CD4-positive, alpha-beta T cell treated with Interleukin-2 at 100 ng/mL for 4 hours (primary cell): Measurements from ENCODE around the gene DCAF7.

Experiments used
- DNase-seq: peaks from one replicate; pipeline ENCODE4 v3.0.0-alpha.2; 2020; ENCODE audit warnings: low spot score

The DCAF7 gene

GRCh38 chr17:63544467-63545301 lies 5.6 kb upstream of the DCAF7 start:
- DNase-seq: no peak

- DNase-seq: no peak
Observed at GRCh38 chr17:63546308-63547082, 3.8 kb upstream of the DCAF7 start.

DNA sequence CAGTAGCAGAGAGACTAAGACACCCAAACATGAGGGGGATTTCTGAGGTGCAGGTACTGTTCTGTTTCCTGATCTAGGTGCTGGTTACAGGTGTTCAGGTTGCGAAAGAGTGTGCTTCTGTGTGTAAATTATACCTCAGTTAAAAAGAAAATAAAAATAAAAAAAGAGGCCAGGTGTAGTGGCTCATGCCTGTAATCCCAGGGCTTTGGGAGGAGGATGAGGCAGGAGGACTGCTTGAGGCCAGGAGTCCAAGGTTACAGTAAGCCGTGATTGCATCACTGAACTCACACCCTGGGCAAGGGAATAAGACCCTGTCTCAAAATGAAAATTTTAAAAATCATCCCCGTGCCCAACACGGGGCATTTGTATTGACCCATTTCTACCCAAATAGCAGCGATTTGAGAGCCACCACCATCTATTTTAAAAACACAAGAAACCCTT lies 3.2 kb upstream of the DCAF7 start:
- no peak for DNase-seq

DNA sequence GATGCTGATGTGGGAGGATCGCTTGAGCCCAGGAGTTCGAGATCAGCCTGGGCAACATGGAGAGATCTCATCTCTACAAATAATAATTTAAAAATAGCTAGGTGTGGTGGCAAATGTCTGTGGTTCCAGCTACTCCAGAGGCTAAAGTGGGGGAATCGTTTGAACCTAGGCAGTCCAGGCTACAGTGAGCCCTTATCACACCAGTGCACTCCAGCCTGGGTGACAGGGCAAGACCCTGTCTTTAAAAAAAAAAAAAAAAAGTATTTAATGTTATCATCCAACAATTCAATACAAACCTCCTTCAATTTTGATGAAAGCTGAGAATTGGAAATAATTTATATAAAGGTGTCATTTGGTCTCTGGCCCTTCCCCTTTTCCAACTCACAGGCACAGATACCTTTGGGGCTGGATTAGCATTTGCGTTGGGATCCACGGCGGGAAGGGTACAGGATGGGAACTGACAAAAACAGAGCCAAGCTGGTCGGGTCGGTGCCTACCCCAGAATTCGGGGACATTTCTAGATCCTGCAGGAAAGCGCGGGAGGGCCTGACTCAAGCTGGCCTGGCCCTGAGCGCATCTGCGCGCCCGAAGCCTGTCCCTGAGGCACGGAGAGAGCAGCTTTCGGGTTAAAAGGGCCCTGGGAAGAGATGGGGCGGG lies 860 bp upstream of the DCAF7 start:
- DNase-seq: no peak

- no peak for DNase-seq
Observed at GRCh38 chr17:63550817-63551639, 751 bp downstream of the DCAF7 start.

GRCh38 chr17:63552211-63552610 lies 1.9 kb downstream of the DCAF7 start:
- no peak for DNase-seq

DNA sequence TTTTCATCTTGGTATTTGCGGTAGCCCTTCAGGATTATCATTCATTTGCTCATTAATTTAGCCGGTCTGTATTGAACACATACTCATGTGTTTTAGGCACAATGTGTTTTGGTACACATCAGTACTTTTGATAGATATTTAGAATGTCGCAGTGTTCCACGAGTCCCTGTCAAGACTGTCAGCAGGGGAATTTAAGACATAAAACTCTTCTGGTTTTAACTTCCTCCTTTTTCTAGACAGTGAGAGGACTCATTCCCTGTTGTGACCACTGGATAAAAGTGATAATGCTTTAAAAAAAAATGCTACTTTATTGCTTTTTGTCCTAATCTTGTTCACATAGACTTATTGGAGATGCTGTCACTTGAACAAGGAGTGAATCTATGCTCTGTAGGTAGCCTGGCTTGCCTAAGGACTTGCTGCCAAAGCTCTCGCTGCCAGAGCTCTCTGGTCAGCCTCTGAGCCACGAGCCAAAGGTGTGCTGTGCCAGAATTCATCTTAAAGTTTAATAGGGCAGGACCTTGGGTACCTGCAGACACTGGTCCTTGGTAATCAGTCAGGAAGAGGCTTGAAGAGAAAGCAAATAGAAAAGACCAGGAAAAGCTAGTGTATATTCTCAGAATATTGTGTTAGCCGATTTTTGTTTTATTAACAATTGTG lies 5.4 kb downstream of the DCAF7 start:
- no peak for DNase-seq

- DNase-seq: no peak
Observed at GRCh38 chr17:63557416-63557815, 7.1 kb downstream of the DCAF7 start.

GRCh38 chr17:63558441-63558840 lies 8.2 kb downstream of the DCAF7 start:
- DNase-seq: no peak

DNA sequence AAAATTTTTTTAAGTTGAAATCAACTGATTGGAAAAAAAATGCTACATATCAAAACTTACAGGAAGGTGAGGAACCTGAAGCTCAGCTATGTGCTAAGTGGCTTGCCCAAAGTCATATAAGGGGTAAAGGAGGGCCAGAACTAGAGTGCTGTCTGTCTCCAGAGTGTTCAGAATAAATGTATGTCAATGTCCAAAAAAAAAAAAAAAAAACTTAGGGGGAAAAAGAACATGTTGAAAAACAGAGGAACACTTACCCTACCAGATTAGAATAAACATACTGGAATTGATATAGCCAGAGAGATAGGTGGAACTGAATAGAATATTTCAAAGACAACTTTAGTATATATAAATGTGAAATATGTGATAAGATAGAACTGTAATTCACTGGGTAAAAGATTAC lies 11.5 kb downstream of the DCAF7 start:
- DNase-seq: no peak

- DNase-seq: no peak
Observed at GRCh38 chr17:63563339-63563738, 13.1 kb downstream of the DCAF7 start.

- DNase-seq: no peak
Observed at GRCh38 chr17:63564562-63564961, 14.3 kb downstream of the DCAF7 start.

DNA sequence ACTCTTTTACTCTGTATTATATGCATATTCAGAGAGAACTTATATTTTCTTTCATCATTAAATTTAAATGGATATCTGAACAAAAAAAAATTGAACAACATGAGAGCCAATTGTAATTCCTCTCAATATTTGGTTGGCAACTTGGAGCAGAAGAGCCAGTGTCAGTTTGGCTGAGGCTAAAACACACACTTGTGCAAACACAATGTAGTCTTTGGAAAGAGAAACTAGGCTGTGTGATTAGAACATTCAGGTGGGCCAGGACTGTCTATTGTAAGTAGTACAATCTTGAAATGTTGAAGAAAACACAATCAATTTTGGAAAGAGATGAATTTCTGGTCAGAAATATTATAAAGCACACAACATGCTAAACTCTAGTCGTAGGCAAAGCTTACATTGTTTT lies 17.0 kb downstream of the DCAF7 start:
- no peak for DNase-seq

GRCh38 chr17:63568563-63568962 lies 18.3 kb downstream of the DCAF7 start:
- DNase-seq: no peak

DNA sequence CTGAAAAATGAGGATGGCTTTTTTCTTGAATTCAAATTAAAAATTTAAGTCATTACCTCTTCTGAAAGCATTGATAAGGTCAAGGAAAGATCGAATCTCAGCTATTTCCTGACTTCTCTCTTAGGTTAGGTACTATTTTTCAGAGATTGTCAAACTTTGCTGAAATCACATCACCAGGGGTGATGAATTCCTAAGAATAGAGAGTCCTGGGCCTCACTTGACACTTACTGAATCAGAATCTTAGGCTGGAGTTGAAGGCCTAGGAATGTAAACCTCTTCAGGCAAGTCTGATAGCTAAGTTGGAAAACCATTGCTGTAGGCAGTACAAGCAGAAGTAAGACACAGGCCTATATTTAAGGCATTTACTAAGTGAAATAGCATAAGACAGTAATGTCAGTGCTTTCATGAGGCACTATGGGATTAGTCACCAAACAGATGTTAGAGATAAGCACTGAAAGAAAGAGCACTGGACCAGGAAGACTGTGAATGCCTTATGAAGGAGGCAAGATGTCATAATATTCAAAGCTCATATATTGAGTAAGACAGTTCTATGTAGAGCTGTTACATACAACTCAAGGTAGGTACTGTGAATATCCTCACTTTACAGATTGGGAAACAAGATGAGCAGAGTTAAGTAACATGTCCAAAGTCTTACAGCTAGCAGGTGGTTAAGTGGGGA lies 21.5 kb downstream of the DCAF7 start:
- DNase-seq: peak; percentile 38

- no peak for DNase-seq
Observed at GRCh38 chr17:63573634-63574033, 23.4 kb downstream of the DCAF7 start.

- DNase-seq: no peak
Observed at GRCh38 chr17:63578027-63578768, 27.9 kb downstream of the DCAF7 start.

DNA sequence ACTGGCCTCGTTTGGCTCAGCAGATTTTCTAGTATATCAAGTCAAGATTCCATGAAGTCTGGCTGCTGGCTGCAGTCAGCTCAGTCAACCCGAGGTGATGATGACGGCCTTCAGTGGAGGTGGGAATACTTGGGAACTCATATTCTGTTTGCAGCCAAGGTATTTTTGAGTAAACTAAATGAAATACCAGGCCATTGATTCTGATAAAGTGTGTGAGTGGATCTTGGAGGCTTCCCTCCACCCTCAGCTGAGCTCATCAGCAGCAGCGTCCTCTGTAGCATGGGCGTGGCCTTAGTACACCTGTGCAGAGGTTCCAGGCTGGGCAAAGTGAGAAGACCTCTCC lies 28.5 kb downstream of the DCAF7 start:
- DNase-seq: no peak

DNA sequence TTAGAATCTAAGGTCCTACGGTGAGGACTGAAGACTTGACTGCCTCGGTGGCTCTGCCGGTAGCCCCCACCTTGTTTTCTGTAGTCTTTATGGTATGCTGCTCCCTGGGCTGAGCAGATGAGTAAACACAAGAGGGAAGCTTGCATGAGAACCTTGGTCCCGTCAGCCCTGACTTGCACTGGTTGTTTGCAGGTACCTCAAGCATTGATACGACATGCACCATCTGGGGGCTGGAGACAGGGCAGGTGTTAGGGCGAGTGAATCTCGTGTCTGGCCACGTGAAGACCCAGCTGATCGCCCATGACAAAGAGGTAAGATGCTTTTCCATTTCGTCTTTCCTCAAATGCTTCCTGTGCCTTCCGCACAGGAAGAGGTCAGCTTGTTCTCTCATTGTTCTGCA lies 29.4 kb downstream of the DCAF7 start:
- no peak for DNase-seq

GRCh38 chr17:63587770-63588169 lies 37.5 kb downstream of the DCAF7 start:
- no peak for DNase-seq
